Endodermal cell (in vitro differentiated cells): ENCODE data around the gene USF2. TPM values are rescaled to one million over a fixed set of nuclear protein-coding genes. Genes with fewer than 3 reads are reported as not detected.

Experiments
- DNase-seq: peaks from one replicate; pipeline ENCODE4 v3.0.0-alpha.2; 2017
- H3K27ac ChIP-seq: 2 replicates; pipeline ENCODE4 v1.5.1; 2013; ENCODE audit warnings: mild to moderate bottlenecking, low read depth, low read length, moderate library complexity
- H3K27me3 ChIP-seq: 2 replicates; pipeline ENCODE4 v1.6.1; 2013; ENCODE audit warnings: mild to moderate bottlenecking, low read length, moderate library complexity; ENCODE audit not compliant: insufficient read depth, control insufficient read depth, poor library complexity, severe bottlenecking
- H3K36me3 ChIP-seq: 2 replicates; pipeline ENCODE4 v1.7.0; 2013; ENCODE audit warnings: mild to moderate bottlenecking, low read length, moderate library complexity; ENCODE audit not compliant: control insufficient read depth, insufficient read depth
- H3K4me1 ChIP-seq: one replicate; pipeline ENCODE4 v1.7.0; 2013; ENCODE audit warnings: low read length; ENCODE audit not compliant: control insufficient read depth, insufficient read depth
- H3K4me3 ChIP-seq: 2 replicates; pipeline ENCODE4 v1.5.1; 2013; ENCODE audit warnings: mild to moderate bottlenecking, low read length, moderate library complexity
- H3K9ac ChIP-seq: 2 replicates; pipeline ENCODE4 v1.6.1; 2013; ENCODE audit warnings: mild to moderate bottlenecking, low read length, moderate library complexity; ENCODE audit not compliant: poor library complexity, severe bottlenecking; ENCODE audit errors: extremely low read depth
- H3K9me3 ChIP-seq: 2 replicates; pipeline ENCODE4 v1.6.1; 2013; ENCODE audit warnings: mild to moderate bottlenecking, low read length, moderate library complexity; ENCODE audit not compliant: control insufficient read depth
- H3K27ac Mint-ChIP-seq: 2 replicates; pipeline ENCODE4 v1.8.0; 2020; ENCODE audit warnings: mixed read lengths
- H3K27me3 Mint-ChIP-seq: 2 replicates; pipeline ENCODE4 v1.8.0; 2021; ENCODE audit warnings: mild to moderate bottlenecking, mixed read lengths; ENCODE audit not compliant: insufficient read depth
- H3K36me3 Mint-ChIP-seq: 2 replicates; pipeline ENCODE4 v1.8.0; 2020; ENCODE audit warnings: low read depth, mixed read lengths
- H3K4me1 Mint-ChIP-seq: 2 replicates; pipeline ENCODE4 v1.8.0; 2020; ENCODE audit warnings: mixed read lengths
- H3K4me3 Mint-ChIP-seq: 2 replicates; pipeline ENCODE4 v1.8.0; 2020; ENCODE audit warnings: mild to moderate bottlenecking, moderate library complexity, mixed read lengths
- H3K9me3 Mint-ChIP-seq: 2 replicates; pipeline ENCODE4 v1.8.0; 2020; ENCODE audit warnings: mild to moderate bottlenecking, mixed read lengths
- WGBS, 2 experiments: methylation state at CpG; one replicate each; pipeline versions ENCODE4 v1.1.5 to v1.1.7; 2013; ENCODE audit warnings: missing lambda C conversion rate in 2 of 2, mixed read lengths in 1 of 2; ENCODE audit not compliant: insufficient coverage in 1 of 2, insufficient read length in 1 of 2; 5-methylcytosine and 5-hydroxymethylcytosine counted together
- long read RNA-seq, 4 experiments: library from polyadenylated mRNA in 2 of 4; library from RNA in 1 of 4; library from capped mRNA in 1 of 4; stranded (forward) in 3 of 4; unstranded in 1 of 4; transcript quantifications; one replicate each; pipeline ENCODE4 v2.0.0, GENCODE V29; 2020 to 2021; ENCODE audit warnings: inconsistent platforms in 1 of 4
- polyA plus RNA-seq, 2 experiments: library from polyadenylated mRNA; stranded (reverse); fragments of 50-300 nt; gene quantifications; one replicate each; pipeline ENCODE4 v1.2.3, GENCODE V29; 2013
- total RNA-seq, 2 donors: library from RNA; stranded (reverse); fragmentation: NEBNext Ultra II Directional in 1 of 2; extraction: Animal tissue kit (Norgen Biotek cat#: 25700) in 1 of 2; gene quantifications; 2 replicates in 1 of 2; 3 replicates in 1 of 2; pipeline ENCODE4 v1.2.1, GENCODE V29; 2021
- TF ChIP-seq, protein P1 (sequence below): fragments of 200-600 bp; sonication (generic); conservative IDR thresholded peaks from 2 replicates; pipeline ENCODE4 v1.5.0; 2021; ENCODE audit warnings: antibody characterized with exemption, mild to moderate bottlenecking

The USF2 gene, protein sequence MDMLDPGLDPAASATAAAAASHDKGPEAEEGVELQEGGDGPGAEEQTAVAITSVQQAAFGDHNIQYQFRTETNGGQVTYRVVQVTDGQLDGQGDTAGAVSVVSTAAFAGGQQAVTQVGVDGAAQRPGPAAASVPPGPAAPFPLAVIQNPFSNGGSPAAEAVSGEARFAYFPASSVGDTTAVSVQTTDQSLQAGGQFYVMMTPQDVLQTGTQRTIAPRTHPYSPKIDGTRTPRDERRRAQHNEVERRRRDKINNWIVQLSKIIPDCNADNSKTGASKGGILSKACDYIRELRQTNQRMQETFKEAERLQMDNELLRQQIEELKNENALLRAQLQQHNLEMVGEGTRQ
- total RNA-seq = 100 to 1,000 TPM; 111 to 121 TPM
- 120 TPM for polyA plus RNA-seq (2013, experiment 1 of 2)
- 121 TPM for polyA plus RNA-seq (2013, experiment 2 of 2)
- long read RNA-seq, experiment 1, transcript USF2-201 (10 exons, 1,634 nt) = major isoform, 11 of 39 reads
- long read RNA-seq, experiment 1, partial matches to known transcripts = 10 of 39 reads
- long read RNA-seq, experiment 1, other reads (novel, unspliced or antisense) = 7 of 39 reads
- long read RNA-seq, experiment 2, transcript USF2-202 (9 exons, 1,523 nt) = minor isoform, 7 of 34 reads
- long read RNA-seq, experiment 2, transcript USF2-201 (10 exons, 1,634 nt) = major isoform, 11 of 34 reads
- long read RNA-seq, experiment 2, partial matches to known transcripts = 4 of 34 reads
- long read RNA-seq, experiment 2, other reads (novel, unspliced or antisense) = 7 of 34 reads
- long read RNA-seq, experiment 3, transcript USF2-201 (10 exons, 1,634 nt) = major isoform, 25 of 68 reads
- long read RNA-seq, experiment 3, transcript USF2-202 (9 exons, 1,523 nt) = minor isoform, 14 of 68 reads
- long read RNA-seq, experiment 3, partial matches to known transcripts = 16 of 68 reads
- long read RNA-seq, experiment 3, other reads (novel, unspliced or antisense) = 6 of 68 reads
- long read RNA-seq, experiment 4, partial matches to known transcripts = 1 of 2 reads
- long read RNA-seq, experiment 4, other reads (novel, unspliced or antisense) = 0 of 2 reads

DNA sequence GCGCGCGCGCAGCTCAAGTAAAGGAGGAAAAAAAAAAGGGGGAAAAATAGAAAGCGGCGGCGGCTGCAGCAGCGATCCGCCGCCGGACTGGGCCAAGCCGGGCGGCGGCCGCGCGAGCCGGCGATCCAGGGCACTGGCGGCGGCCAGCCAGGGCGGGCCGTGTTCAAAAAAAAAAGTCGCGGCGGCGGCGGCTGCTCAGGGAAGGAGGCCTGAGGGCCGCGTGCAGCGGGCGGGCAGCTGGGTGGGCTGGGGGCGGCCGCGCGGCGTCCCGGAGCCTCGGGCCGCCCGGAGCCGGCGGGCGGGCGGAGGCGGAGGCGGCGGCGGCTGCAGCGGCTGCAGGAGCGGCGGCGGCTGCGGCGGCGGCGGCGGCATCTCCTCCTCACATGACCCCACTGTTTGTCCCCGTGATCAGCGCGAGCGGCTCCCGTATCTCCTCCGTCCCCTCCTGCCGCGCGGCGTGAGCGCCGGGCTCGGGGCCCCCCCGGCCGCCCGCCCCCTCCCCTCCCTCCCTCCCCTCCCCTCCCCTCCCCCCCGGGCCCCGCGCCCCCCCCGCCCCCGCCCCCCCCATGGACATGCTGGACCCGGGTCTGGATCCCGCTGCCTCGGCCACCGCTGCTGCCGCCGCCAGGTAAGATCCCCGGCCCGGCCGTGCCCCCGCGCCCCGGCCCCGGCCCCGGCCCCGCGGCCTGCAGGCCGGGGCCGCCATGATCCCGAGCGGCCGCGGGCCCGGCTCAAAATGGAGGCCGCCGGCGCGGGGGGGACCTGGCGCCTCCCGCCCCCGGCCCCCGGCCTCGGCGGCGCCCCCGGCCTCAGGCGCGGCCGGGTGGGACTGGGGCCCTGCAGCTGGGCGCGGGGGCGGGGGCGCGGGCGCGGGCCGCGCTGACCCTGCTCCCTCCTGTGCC is at the start of gene USF2:
TSS of gene USF2 (plus strand) at position 427 of the 902 bp plus-strand sequence. CDS start at position 567, 140 bp downstream.
- Histone ChIP-seq H3K36me3 (peaks cover 61% of the 10 kb centered on the region), H3K4me1 (no peaks in the 10 kb centered on the region), H3K4me3 (peak within 1 kb of the TSS; percentile 86), H3K9ac (peak within 1 kb of the TSS; percentile 67), H3K27ac (peak within 1 kb of the TSS; percentile 68), H3K27me3 (no peaks in the 10 kb centered on the region), H3K9me3 (no peaks in the 10 kb centered on the region)
- Mint-ChIP-seq H3K27me3 (no peaks in the 10 kb centered on the region), H3K27ac (peak within 1 kb of the TSS; percentile 97), H3K4me1 (peaks cover 12% of the 10 kb centered on the region), H3K4me3 (peak within 1 kb of the TSS; percentile 75), H3K9me3 (no peaks in the 10 kb centered on the region), H3K36me3 (peaks cover 59% of the 10 kb centered on the region)
- TF ChIP-seq, protein P1, sequence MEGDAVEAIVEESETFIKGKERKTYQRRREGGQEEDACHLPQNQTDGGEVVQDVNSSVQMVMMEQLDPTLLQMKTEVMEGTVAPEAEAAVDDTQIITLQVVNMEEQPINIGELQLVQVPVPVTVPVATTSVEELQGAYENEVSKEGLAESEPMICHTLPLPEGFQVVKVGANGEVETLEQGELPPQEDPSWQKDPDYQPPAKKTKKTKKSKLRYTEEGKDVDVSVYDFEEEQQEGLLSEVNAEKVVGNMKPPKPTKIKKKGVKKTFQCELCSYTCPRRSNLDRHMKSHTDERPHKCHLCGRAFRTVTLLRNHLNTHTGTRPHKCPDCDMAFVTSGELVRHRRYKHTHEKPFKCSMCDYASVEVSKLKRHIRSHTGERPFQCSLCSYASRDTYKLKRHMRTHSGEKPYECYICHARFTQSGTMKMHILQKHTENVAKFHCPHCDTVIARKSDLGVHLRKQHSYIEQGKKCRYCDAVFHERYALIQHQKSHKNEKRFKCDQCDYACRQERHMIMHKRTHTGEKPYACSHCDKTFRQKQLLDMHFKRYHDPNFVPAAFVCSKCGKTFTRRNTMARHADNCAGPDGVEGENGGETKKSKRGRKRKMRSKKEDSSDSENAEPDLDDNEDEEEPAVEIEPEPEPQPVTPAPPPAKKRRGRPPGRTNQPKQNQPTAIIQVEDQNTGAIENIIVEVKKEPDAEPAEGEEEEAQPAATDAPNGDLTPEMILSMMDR = no peak
- peak; percentile 86 for DNase-seq
- 0% methylated on average over 7 to 106 of the region's 126 CpGs for WGBS, 2 experiments

DNA sequence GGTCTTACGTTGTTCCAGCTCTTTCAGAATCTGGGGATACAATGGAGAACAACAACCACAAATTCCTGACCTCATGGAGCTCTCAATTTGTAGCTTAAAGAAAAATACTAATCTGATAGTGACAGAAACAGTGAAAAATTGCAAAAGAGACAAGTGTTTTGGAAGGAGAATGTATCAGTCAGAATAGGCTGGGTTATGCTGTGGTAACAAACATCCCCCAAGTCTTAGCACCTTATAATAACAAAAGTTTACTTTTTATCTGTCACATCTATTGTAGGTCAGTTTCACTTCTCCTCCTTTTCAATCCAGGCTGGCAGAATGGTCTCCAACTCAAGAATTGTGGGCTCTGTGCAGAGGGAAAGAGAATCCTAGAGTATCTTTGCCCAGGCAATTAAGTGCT is 49.8 kb upstream of the USF2 start:
- DNase-seq = no peak
- TF ChIP-seq, protein P1 = no peak
- H3K27me3 Mint-ChIP-seq = peaks cover 9% of the 10 kb centered on the region
- no peak overlapping the region for H3K27ac ChIP-seq
- H3K9me3 ChIP-seq = peaks cover 17% of the 10 kb centered on the region
- H3K36me3 Mint-ChIP-seq = no peaks in the 10 kb centered on the region
- H3K9me3 Mint-ChIP-seq = peaks cover 34% of the 10 kb centered on the region
- H3K4me3 ChIP-seq = no peak overlapping the region
- no peak overlapping the region for H3K4me3 Mint-ChIP-seq
- no peaks in the 10 kb centered on the region for H3K4me1 ChIP-seq
- no peak overlapping the region for H3K9ac ChIP-seq
- H3K36me3 ChIP-seq = no peaks in the 10 kb centered on the region
- H3K27ac Mint-ChIP-seq = no peak overlapping the region
- no peaks in the 10 kb centered on the region for H3K4me1 Mint-ChIP-seq
- H3K27me3 ChIP-seq = no peaks in the 10 kb centered on the region
- 95% methylated on average over 1 of the region's 1 CpG; no CpG with 5 or more reads in 1 of the 2 experiments for WGBS, 2 experiments
